Central memory CD8-positive, alpha-beta T cell (primary cell): ENCODE measurements around the gene ZMYND11.

Source experiments
- ATAC-seq: fragments of 150-1000 bp; cut with Tn5 transposase; replicated peaks from 2 replicates; pipeline ENCODE4 v1.10.0; 2022; ENCODE audit warnings: mild to moderate bottlenecking, moderate FRiP score, moderate number of reproducible peaks; ENCODE audit not compliant: poor library complexity, severe bottlenecking; ENCODE audit errors: extremely low read depth
- DNase-seq, 2 donors: peaks; one replicate each; pipeline ENCODE4 v3.0.0; 2021; ENCODE audit warnings: low spot score in 2 of 2
- H3K27ac Mint-ChIP-seq: one replicate; pipeline ENCODE4 v1.8.0; 2022; ENCODE audit warnings: low read depth, mild to moderate bottlenecking, moderate library complexity, mixed read lengths
- H3K27me3 Mint-ChIP-seq: one replicate; pipeline ENCODE4 v1.8.0; 2022; ENCODE audit warnings: mixed read lengths
- H3K36me3 Mint-ChIP-seq: one replicate; pipeline ENCODE4 v1.8.0; 2022; ENCODE audit warnings: mild to moderate bottlenecking, moderate library complexity, mixed read lengths; ENCODE audit not compliant: insufficient read depth
- H3K4me1 Mint-ChIP-seq: one replicate; pipeline ENCODE4 v1.8.0; 2022; ENCODE audit warnings: mixed read lengths
- H3K4me3 Mint-ChIP-seq: one replicate; pipeline ENCODE4 v1.8.0; 2022; ENCODE audit warnings: mild to moderate bottlenecking, moderate library complexity, mixed read lengths
- H3K9me3 Mint-ChIP-seq: one replicate; pipeline ENCODE4 v1.8.0; 2022; ENCODE audit warnings: mixed read lengths

ZMYND11 gene

DNA sequence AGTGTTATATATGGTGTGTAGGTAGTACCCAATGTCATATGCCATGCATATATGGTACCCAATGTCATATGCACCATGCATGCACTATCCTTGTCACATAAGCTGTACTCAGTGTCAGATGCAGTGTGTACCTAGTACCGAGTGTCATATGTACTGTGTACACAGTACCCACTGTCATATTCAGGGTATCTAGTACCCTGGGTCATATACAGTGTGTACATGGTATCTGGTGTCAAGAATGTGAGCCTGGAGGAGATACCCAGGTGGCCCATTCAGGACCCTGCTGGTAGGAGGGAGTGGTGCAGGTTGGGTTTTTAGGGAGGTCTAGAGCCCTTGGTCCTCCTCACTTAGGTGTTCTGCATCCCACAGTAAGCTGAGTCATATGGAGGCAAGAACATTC is 1.8 kb downstream of the ZMYND11 start:
- H3K27me3 Mint-ChIP-seq, result no peaks in the 10 kb centered on the region
- no peak for ATAC-seq
- peak in 1 of 2 donors; percentile 19 for DNase-seq
- peaks cover 45% of the 10 kb centered on the region for H3K4me1 Mint-ChIP-seq
- peak overlapping the region; percentile 65 for H3K27ac Mint-ChIP-seq
- H3K4me3 Mint-ChIP-seq, result peak overlapping the region; percentile 83
- no peaks in the 10 kb centered on the region for H3K9me3 Mint-ChIP-seq
- H3K36me3 Mint-ChIP-seq, result peaks cover 14% of the 10 kb centered on the region

DNA sequence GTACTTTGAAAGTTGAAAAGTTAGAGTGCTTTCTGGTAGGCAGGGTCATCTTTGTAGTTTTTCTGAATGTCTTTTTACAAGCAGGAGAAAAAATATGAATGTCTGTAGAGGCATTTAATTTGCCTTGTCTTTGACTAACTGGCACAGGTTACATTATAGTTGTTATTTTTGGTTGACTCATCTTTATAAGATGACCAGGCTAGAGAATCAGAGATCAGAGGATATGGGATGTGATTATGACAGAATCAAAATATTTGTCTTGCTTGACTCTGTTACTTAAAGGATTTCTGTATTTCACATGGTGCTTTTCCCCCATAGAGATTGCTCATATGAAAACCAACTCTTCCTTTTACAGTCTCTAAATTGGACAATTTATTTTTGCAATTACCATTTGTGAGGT is 2.4 kb downstream of the ZMYND11 start:
- H3K27ac Mint-ChIP-seq, result peak overlapping the region; percentile 65

DNA sequence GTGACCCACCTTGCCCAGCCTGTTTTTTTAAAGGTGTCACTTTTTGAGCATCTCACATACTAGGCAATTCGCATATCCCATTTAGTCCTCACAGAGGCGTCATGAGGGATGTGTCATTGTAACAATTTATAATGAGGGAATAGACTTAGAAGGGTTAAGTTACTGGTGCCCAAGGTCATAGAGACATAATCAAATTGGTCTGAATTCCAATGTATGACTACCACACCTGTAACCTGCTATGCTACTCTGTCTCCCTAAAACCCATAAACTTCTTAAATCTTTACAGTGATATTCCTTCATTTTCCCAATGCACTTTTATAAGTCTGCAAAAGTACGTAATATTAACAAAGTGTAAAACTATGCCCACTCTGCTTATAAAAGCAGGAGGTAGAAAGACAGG is 7.1 kb downstream of the ZMYND11 start:
- Mint-ChIP-seq H3K27me3 (no peaks in the 10 kb centered on the region), H3K36me3 (no peaks in the 10 kb centered on the region), H3K27ac (no peak overlapping the region)

More for the DNA sequence above, 2.4 kb downstream of the ZMYND11 start:
- no peaks in the 10 kb centered on the region for H3K27me3 Mint-ChIP-seq
- peaks cover 48% of the 10 kb centered on the region for H3K4me1 Mint-ChIP-seq
- ATAC-seq (no peak), DNase-seq (no peak)
- H3K36me3 Mint-ChIP-seq, result peaks cover 14% of the 10 kb centered on the region
- H3K9me3 Mint-ChIP-seq, result no peaks in the 10 kb centered on the region
- H3K4me3 Mint-ChIP-seq, result peak overlapping the region; percentile 83

DNA sequence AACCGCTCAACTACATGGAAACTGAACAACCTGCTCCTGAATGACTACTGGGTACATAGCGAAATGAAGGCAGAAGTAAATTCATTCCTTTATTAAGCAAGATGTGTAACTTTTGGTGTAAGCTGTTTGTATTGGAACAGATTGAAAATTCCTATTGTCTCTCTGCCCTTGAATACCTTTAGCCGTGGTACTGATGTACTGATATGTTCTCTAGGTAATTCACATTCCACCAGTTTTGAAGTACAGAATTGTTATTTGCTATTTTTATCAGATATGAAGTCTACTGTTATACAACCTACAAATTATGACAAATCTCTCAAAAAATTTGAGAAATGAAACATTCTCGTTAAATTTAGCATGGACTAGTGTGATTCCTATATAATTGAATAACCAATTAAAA is 17.7 kb downstream of the ZMYND11 start:
- DNase-seq (no peak), ATAC-seq (no peak)
- H3K27ac Mint-ChIP-seq, result no peak overlapping the region
- H3K9me3 Mint-ChIP-seq, result no peaks in the 10 kb centered on the region
- H3K27me3 Mint-ChIP-seq, result no peaks in the 10 kb centered on the region
- peaks cover 4% of the 10 kb centered on the region for H3K36me3 Mint-ChIP-seq
- H3K4me1 Mint-ChIP-seq, result peaks cover 44% of the 10 kb centered on the region
- H3K4me3 Mint-ChIP-seq, result no peak overlapping the region

More for the DNA sequence above, 7.1 kb downstream of the ZMYND11 start:
- H3K4me3 Mint-ChIP-seq, result no peak overlapping the region
- DNase-seq, result no peak
- H3K9me3 Mint-ChIP-seq, result no peaks in the 10 kb centered on the region
- no peak for ATAC-seq
- H3K4me1 Mint-ChIP-seq, result peaks cover 53% of the 10 kb centered on the region

DNA sequence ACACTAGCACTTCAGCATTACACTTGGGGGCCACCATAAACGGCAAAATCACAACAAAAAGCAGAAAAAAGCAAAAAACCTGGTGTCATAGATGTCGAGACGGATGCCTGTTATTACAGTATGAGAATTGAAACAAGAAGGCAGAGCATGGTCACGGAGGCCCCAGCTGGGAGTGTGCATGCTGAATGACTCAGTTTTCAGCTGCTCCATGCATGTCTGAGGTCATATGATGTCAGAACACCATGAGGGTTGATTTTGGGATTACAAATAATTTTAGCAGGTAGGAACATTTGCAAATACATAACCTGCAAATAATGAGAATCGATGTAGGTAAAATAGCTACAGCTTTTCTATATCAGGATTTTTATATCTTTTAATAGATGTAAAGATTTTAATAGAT is 19.1 kb downstream of the ZMYND11 start:
- H3K27me3 Mint-ChIP-seq, result no peaks in the 10 kb centered on the region
- H3K9me3 Mint-ChIP-seq, result no peaks in the 10 kb centered on the region
- ATAC-seq, result no peak
- H3K4me1 Mint-ChIP-seq, result peaks cover 47% of the 10 kb centered on the region
- no peak overlapping the region for H3K27ac Mint-ChIP-seq
- no peak overlapping the region for H3K4me3 Mint-ChIP-seq
- peaks cover 4% of the 10 kb centered on the region for H3K36me3 Mint-ChIP-seq
- DNase-seq, result no peak

DNA sequence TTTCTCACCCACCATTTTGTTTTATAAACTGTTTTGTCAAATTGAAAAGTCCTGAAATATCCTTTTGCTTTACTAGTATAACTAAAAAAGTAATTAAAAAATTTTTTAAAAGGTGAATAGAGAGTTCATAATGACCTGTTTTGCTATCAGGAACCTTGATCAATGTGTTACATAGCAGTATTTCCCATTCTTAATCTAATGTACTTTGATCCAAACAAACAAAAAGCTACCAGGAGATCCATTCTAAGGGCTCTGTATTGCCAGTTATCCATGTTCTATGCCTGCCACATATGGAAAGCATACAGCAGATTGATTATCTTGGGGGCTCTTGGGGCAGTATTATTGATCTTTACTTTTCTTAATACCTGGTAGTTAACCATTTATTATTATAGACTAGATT is 32.1 kb downstream of the ZMYND11 start:
- H3K27ac Mint-ChIP-seq, result no peak overlapping the region
- DNase-seq, result no peak
- H3K4me1 Mint-ChIP-seq, result peaks cover 43% of the 10 kb centered on the region
- H3K27me3 Mint-ChIP-seq, result no peaks in the 10 kb centered on the region
- H3K9me3 Mint-ChIP-seq, result no peaks in the 10 kb centered on the region
- no peaks in the 10 kb centered on the region for H3K36me3 Mint-ChIP-seq
- no peak for ATAC-seq
- no peak overlapping the region for H3K4me3 Mint-ChIP-seq

DNA sequence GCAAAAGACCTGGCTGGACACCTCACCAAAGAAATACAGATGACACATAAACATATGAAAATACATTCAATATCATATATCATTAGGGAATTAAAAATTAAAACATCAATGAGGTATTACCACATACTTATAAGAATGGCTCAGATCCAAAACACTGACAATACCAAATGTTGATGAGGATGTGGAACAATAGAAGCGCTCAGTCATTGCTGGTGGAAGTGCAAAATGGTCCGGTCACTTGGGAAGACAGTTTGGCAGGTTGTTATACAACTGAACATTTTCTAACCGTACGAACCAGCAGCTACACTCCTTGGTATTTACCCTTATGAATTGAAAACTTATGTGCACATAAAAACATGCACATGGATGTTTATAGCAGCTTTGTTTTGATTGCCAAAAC is 38.5 kb downstream of the ZMYND11 start:
- no peak overlapping the region for H3K27ac Mint-ChIP-seq
- no peaks in the 10 kb centered on the region for H3K36me3 Mint-ChIP-seq

DNA sequence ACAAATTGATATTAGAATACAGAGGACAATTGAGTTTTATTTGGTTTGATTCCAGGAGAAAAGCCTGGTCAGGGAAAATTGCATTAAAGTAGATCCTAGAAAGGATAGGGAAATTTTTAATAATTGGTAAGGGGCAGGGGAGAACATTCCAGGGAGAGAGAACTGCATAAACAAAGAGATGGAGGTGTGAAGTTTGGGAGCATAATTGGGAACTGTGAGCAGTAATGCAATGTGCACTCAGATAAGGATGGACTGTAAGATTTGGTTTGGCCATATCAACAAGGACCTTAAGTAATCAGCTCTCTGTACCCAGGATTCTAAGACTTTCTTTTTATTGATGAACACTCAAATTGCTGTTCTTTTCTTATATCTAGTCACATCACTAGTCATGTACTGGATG is 41.4 kb downstream of the ZMYND11 start:
- Mint-ChIP-seq H3K4me3 (no peak overlapping the region), H3K27ac (peak overlapping the region; percentile 48), H3K36me3 (peaks cover 4% of the 10 kb centered on the region), H3K4me1 (peaks cover 19% of the 10 kb centered on the region), H3K27me3 (no peaks in the 10 kb centered on the region), H3K9me3 (no peaks in the 10 kb centered on the region)
- ATAC-seq (no peak), DNase-seq (no peak)

More for the DNA sequence above, 38.5 kb downstream of the ZMYND11 start:
- Mint-ChIP-seq H3K9me3 (no peaks in the 10 kb centered on the region), H3K4me3 (no peak overlapping the region), H3K27me3 (no peaks in the 10 kb centered on the region), H3K4me1 (peaks cover 21% of the 10 kb centered on the region)
- ATAC-seq (no peak), DNase-seq (no peak)

DNA sequence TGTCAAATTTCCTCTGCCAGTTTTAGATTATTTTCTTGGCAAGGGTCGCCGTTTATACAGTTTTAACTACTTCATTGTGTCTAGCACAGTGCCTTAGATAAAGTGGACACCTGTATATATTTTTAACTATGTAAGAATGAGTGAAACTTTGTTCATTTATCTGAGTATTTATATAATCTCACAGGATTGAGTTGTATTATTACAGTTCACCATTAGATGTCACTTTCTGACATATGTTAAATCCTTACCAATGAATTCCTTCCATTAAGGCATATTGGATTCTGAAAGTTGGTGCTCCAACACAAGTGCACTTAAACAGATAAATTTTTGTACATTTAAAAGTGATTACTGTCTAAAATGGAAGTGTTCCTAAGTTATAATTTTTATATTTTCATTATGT is 43.0 kb downstream of the ZMYND11 start:
- ATAC-seq (no peak), DNase-seq (no peak)
- Mint-ChIP-seq H3K27me3 (no peaks in the 10 kb centered on the region), H3K27ac (no peak overlapping the region), H3K36me3 (peaks cover 8% of the 10 kb centered on the region), H3K4me3 (no peak overlapping the region), H3K9me3 (no peaks in the 10 kb centered on the region), H3K4me1 (peaks cover 22% of the 10 kb centered on the region)

DNA sequence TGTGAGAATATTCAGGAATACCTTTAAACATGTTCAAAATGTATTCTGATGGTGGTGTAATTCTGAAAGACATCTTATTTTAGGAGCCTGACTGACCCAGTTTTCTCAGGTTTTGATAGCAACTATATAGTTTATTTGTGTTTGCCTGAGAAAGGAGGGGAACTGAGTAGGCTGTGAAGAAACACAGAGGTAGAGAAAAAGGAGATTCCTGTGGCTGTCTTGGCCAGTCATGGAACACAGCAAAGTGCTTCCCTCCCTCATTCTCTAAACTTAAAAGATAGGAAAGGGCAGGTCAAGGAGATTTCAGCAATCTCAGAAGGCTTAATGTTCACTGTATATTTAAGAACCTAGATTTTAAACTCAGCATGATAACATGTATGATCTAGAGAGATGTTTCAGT is 43.5 kb downstream of the ZMYND11 start:
- no peak for DNase-seq
- no peaks in the 10 kb centered on the region for H3K9me3 Mint-ChIP-seq
- peaks cover 26% of the 10 kb centered on the region for H3K4me1 Mint-ChIP-seq
- no peak overlapping the region for H3K27ac Mint-ChIP-seq
- no peaks in the 10 kb centered on the region for H3K27me3 Mint-ChIP-seq
- no peak for ATAC-seq
- H3K4me3 Mint-ChIP-seq, result no peak overlapping the region
- peaks cover 10% of the 10 kb centered on the region for H3K36me3 Mint-ChIP-seq

DNA sequence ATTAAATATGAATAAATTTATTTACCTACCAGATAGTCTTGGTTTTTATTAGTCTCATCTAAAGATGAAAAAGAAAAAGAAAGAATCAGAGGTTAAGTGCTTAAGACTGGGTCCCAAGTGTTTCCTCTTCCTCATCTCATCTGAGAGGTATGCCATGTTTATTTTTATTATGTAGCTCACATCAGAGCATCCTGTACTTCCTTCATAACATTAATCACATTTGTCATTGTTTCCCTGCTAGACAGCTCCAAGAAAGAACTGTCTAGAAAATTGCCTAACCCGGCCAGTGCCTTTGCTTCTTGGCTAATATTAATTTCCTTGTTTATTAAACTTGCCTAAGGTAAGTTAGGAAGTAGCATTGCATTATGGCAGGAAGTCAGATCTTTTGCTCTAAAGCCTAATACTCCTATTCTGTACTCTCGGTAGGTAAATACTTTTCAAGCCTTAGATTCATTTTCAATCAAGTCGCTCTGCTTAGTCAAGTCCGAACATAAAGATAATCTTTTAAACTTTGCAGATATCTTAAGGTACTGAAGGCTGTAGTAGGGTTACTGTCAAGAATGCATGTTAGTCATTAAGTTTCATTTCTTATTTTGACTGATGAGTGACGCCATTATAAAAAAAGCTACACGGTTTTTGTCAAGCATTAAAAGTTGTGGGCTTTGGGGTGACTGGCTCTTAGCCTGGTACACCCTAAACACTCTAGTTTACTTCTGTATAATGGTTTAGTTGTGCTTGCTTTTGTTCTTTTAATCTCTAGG is 47.4 kb downstream of the ZMYND11 start:
- ATAC-seq, result no peak
- DNase-seq, result no peak
- Mint-ChIP-seq H3K4me1 (peaks cover 25% of the 10 kb centered on the region), H3K27ac (peak overlapping the region; percentile 59), H3K36me3 (peaks cover 23% of the 10 kb centered on the region), H3K9me3 (peaks cover 9% of the 10 kb centered on the region), H3K27me3 (no peaks in the 10 kb centered on the region), H3K4me3 (peak overlapping the region; percentile 23)

DNA sequence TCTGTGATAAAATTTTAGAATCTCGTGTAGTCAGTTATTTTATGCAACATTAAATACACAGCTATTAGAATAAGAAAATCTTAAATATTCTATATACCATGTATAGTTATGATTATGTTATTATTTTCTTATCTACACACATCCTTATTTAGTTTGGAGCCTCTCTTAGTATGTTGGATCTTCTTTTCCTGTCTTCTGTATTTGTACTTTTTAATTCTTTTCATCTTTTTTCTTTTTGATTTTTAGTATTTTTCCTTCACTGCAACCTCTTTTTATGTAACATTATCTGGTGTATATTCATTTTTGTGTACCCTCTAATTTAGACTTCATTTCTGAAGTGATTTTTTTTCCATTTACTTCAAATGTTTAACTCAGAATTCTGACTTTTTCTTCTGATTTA is 48.9 kb downstream of the ZMYND11 start:
- DNase-seq (no peak), ATAC-seq (no peak)
- H3K4me3 Mint-ChIP-seq, result no peak overlapping the region
- peaks cover 23% of the 10 kb centered on the region for H3K36me3 Mint-ChIP-seq
- peaks cover 18% of the 10 kb centered on the region for H3K4me1 Mint-ChIP-seq
- H3K27me3 Mint-ChIP-seq, result no peaks in the 10 kb centered on the region
- no peak overlapping the region for H3K27ac Mint-ChIP-seq
- peaks cover 9% of the 10 kb centered on the region for H3K9me3 Mint-ChIP-seq

DNA sequence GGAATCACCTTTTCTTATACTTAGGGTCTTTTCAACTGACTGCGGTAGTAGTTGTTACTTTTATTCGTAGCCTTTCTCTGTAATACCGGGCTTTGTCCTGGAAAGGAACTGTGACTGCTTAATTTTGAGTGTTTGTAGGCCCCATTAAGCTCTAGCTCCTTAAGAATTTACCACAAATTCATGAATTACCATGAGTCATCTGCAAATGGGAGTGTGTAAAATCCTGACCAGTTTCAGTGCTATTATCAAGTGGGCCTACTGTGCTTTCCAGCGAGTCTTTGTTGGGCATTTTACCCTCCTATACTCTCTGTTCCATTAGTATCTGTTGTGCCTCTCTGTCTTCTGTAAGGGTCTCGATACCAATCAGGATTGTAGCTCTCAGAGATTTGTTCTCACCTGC is 49.7 kb downstream of the ZMYND11 start:
- Mint-ChIP-seq H3K9me3 (peaks cover 9% of the 10 kb centered on the region), H3K36me3 (peaks cover 23% of the 10 kb centered on the region), H3K4me1 (peaks cover 21% of the 10 kb centered on the region), H3K27me3 (no peaks in the 10 kb centered on the region), H3K27ac (peak overlapping the region; percentile 25), H3K4me3 (no peak overlapping the region)
- DNase-seq (no peak), ATAC-seq (no peak)
